Mucosa of rectum (tissue), 2 donors: ENCODE data around the gene HYAL3.
"Not testable (repeated sequence)": the region's sequence is repeated elsewhere in the genome, so short reads cannot be mapped to it uniquely, and the experiment has no call there.

Experiments used
- H3K27ac ChIP-seq, 2 donors: one replicate each; pipeline ENCODE4 v1.7.0; 2013; ENCODE audit warnings: inconsistent platforms in 2 of 2, low read depth in 2 of 2, low read length in 2 of 2
- H3K27me3 ChIP-seq, 2 donors: one replicate each; pipeline ENCODE4 v1.7.0; 2013; ENCODE audit warnings: low read length in 2 of 2; ENCODE audit not compliant: control insufficient read depth in 2 of 2, insufficient read depth in 2 of 2
- H3K36me3 ChIP-seq, 2 donors: one replicate each; pipeline ENCODE4 v1.7.0; 2013; ENCODE audit warnings: low read length in 2 of 2; ENCODE audit not compliant: control insufficient read depth in 2 of 2, insufficient read depth in 2 of 2
- H3K4me1 ChIP-seq, 2 donors: one replicate each; pipeline ENCODE4 v1.7.0; 2013; ENCODE audit warnings: low read length in 2 of 2, mild to moderate bottlenecking in 1 of 2; ENCODE audit not compliant: control insufficient read depth in 2 of 2, insufficient read depth in 2 of 2
- H3K4me3 ChIP-seq, 2 donors: one replicate each; pipeline ENCODE4 v1.7.0; 2013; ENCODE audit warnings: low read length in 2 of 2
- H3K9ac ChIP-seq, 2 donors: one replicate each; pipeline ENCODE4 v1.7.0; 2013; ENCODE audit warnings: low read length in 2 of 2, low read depth in 1 of 2, mild to moderate bottlenecking in 1 of 2
- H3K9me3 ChIP-seq, 2 donors: one replicate each; pipeline ENCODE4 v1.7.0; 2013; ENCODE audit warnings: low read length in 2 of 2; ENCODE audit not compliant: control insufficient read depth in 2 of 2
- donor health status: healthy.
- donor health status: Normal muscosa, but diverticular disease.

The HYAL3 gene

DNA sequence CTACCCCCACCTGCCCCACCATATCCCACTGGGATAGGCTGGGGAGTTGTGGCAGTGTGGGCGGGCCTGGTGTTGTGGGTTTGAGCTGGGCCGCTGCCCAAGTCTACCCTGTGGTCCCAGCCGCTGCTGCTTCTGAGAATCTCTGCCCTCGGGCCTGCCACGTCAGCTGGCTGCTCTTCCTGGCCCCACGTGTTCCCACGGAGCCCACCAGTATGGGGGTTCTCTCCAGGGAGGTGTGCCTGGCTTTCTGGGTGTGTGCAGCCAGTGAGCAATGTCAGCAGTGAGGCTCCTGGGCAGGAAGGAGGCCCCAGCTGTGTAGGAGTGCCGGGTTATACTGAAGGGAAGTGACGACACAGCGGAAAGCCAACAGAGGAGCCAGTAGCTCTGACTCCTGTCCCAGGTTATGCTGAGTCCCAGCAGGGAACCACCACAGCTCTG is 52.7 kb downstream of the HYAL3 start:
- H3K9ac ChIP-seq: peak overlapping the region; percentile 70 to 72
- peak overlapping the region; percentile 26 to 81 for H3K27ac ChIP-seq
- H3K4me1 ChIP-seq: peaks cover 60 to 70% of the 10 kb centered on the region in 2 donors
- H3K9me3 ChIP-seq: no peaks in the 10 kb centered on the region
- no peaks in the 10 kb centered on the region for H3K27me3 ChIP-seq
- peak overlapping the region in 1 of 2 donors; percentile 76 for H3K4me3 ChIP-seq
- H3K36me3 ChIP-seq: peaks cover 4 to 13% of the 10 kb centered on the region in 2 donors

DNA sequence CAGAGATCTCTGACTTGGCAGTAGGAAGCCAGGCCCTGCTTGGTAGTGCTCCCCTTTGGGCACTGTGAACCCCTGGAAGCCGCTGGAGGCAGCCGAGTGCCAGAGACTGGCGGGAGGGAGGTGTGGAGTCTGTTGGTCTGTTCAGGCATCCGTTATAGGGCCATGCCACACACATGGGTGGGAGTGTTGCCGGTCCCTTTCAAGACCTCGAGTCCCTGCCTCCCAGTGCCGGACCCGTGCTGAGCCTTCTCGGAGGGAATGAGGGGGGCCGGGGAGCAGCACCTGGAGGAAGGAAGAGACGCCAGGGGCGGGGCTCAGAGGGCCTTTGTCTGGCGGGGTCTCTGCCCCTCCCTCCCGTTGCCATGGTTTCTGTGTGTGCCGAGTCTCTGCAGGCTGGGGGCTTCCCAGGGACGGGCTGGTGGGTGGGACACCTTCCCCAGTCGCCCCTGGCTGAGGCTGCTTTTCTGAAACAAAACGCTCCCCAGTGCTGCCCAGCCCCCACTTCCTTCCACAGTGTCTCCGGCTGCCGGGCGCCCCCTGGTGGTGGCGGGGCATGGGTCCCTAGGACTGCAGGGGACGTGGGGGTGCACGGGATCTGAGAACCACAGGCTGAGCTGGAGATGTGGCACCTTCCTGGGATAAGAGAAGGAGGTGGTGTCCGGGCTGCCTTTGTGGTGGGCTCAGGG is 53.2 kb downstream of the HYAL3 start:
- Histone ChIP-seq H3K4me1 (peaks cover 60 to 71% of the 10 kb centered on the region in 2 donors), H3K9me3 (no peaks in the 10 kb centered on the region), H3K4me3 (peak overlapping the region; percentile 71 to 76), H3K27me3 (no peaks in the 10 kb centered on the region), H3K9ac (peak overlapping the region; percentile 70 to 72), H3K27ac (peak overlapping the region; percentile 26 to 81), H3K36me3 (peaks cover 0 to 12% of the 10 kb centered on the region in 2 donors)

DNA sequence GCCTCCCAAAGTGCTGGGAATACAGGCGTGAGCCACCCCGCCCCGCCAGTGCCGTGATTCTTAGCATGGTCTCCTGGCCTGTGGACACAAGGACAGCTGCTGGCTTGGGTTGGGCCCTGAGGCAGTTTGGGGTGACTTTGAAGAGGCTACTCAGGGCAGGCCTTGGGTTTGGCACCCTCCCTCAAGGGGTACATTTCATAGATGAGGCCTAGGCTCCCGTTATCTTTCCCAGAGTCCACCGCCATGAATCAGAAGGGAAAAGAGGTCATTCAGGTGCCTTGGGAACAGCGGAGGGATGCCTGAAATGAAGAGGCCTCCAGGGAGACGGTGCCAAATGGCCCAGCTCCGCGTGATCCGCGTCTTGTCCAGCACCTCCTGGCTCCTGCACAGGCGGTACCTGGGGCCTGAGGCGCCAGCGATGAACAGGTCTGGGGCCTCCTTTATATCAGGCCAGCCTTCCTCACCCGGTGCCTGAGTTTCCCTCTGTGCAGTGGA is 53.9 kb downstream of the HYAL3 start:
- peaks cover 63 to 70% of the 10 kb centered on the region in 2 donors for H3K4me1 ChIP-seq

DNA sequence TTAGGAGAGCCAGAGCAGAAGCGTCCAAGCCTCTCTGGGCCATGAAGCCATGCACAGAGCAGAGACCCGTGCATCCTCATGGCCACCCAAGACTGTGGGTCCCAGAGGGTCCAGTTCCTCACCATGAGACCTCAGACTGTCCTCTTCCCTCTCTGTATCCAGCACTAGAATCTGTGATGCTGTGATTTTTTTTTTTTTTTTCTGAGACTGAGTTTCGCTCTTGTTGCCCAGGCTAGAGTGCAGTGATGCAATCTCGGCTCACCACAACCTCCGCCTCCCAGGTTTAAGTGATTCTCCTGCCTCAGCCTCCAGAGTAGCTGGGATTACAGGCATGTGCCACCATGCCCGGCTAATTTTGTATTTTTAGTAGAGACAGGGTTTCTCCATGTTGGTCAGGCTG is 54.4 kb downstream of the HYAL3 start:
- H3K27ac ChIP-seq: peak overlapping the region in 1 of 2 donors; percentile 48
- H3K4me1 ChIP-seq: peaks cover 65 to 72% of the 10 kb centered on the region in 2 donors
- not testable (repeated sequence) for H3K9ac ChIP-seq, H3K27me3 ChIP-seq, H3K4me3 ChIP-seq, H3K36me3 ChIP-seq, H3K9me3 ChIP-seq

More for the DNA sequence above, 53.9 kb downstream of the HYAL3 start:
- Histone ChIP-seq H3K36me3 (peaks cover 0 to 10% of the 10 kb centered on the region in 2 donors), H3K9me3 (no peaks in the 10 kb centered on the region), H3K4me3 (peak overlapping the region; percentile 71 to 76), H3K9ac (peak overlapping the region in 1 of 2 donors; percentile 72), H3K27me3 (no peaks in the 10 kb centered on the region), H3K27ac (peak overlapping the region; percentile 26 to 81)

DNA sequence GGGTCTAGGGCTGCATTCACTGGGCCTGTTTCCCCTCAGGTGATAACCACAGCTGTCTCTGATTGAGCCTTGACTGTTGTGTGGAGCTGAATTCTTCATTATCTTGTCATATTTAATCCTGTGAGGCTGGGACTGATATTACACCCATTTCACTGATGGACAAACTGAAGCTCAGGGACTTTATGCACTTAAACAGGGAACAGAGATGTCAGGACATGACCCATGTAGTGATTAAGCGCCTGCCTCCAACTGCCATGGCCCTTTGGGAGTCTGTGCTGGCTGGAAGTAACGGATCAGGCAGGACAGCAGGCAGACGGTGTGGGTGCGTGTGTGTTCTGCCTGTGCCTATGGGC is 55.7 kb downstream of the HYAL3 start:
- H3K4me3 ChIP-seq: peak overlapping the region in 1 of 2 donors; percentile 37
- H3K36me3 ChIP-seq: peaks cover 0 to 11% of the 10 kb centered on the region in 2 donors
- H3K9ac ChIP-seq: peak overlapping the region; percentile 22 to 61
- no peaks in the 10 kb centered on the region for H3K9me3 ChIP-seq
- H3K27me3 ChIP-seq: no peaks in the 10 kb centered on the region
- H3K4me1 ChIP-seq: peaks cover 71 to 75% of the 10 kb centered on the region in 2 donors
- H3K27ac ChIP-seq: peak overlapping the region; percentile 49 to 79

DNA sequence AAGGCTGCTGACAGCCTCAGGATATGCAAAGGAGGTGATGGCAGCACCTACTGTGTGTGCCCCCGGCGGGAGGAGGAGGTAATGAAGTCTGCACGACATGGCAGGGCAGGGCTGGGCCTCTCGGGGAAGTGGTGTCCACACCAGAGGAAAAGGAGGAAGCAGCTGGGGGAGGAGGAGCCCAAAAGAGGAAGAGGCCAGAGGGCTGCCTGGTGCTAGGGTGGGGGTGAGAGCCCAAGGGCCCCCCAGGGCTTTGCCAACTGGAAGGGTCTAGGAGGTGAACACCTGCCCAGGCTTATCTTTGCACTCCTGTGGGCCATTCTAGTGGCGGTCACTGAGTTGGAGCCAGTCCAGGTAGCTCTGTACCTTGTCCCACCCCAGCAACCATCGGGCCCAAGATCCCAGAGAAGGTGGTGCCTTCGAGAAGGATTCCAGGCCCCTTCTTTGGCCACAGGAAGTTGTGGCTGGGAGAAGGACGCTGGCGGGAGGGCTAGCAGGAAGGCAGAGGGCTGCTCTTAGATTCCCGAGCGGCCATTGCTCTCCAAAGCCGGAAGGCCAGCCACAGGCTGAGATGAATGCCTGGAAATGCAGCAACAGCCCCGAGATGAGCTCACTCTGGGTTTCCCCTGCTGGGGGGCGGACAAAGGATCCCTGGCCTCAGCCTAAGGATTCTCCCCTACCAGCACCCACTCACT is 56.2 kb downstream of the HYAL3 start:
- peak overlapping the region; percentile 63 to 79 for H3K27ac ChIP-seq
- H3K36me3 ChIP-seq: peaks cover 0 to 11% of the 10 kb centered on the region in 2 donors
- peak overlapping the region in 1 of 2 donors; percentile 37 for H3K4me3 ChIP-seq
- peak overlapping the region; percentile 22 to 61 for H3K9ac ChIP-seq
- H3K9me3 ChIP-seq: no peaks in the 10 kb centered on the region
- H3K27me3 ChIP-seq: no peaks in the 10 kb centered on the region
- H3K4me1 ChIP-seq: peaks cover 71 to 75% of the 10 kb centered on the region in 2 donors
